ENCODE data around the gene CELA2A.

Gene CELA2A

DNA sequence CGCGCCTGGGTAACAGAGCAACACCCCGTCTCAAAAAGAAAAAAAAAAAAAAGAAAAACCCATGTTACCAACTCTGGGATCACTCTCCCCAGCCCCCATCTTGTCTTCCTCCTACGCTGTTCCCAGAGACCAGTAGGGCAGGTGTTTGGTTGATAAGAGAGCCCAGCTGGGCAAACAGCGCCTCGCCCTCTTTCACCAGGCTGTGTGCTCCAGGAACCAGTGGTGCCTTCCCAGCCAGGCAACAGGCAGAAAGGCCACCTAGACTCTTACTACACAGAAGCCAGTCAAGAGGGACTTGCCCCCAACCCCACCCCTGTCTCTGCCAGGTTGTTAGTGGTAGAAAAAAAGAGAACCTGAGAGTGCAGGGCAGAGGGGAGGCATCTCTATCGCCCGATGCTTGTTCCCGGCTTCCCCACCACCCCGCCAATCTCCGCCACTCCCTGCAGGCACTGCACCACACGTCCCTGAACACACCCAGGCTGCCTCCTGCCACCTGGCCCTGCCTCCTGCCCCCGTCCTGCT is 32.3 kb upstream of the CELA2A start:
- ATAC-seq, result no peak

GRCh38 chr1:15424981-15425380 is 31.6 kb upstream of the CELA2A start:
- no peak for ATAC-seq
- TF ChIP-seq TOX (CRISPR knock-in tag; IDR thresholded peaks at IDR 0.05; ENCODE audit: borderline replicate concordance) (no peak), ZC3H10 (CRISPR knock-in tag; IDR thresholded peaks at IDR 0.05) (no peak), BACH2 (CRISPR knock-in tag; IDR thresholded peaks at IDR 0.05; ENCODE audit: borderline replicate concordance) (no peak), CSRNP3 (CRISPR knock-in tag; IDR thresholded peaks at IDR 0.05) (no peak)
- TF ChIP-seq, protein P1, sequence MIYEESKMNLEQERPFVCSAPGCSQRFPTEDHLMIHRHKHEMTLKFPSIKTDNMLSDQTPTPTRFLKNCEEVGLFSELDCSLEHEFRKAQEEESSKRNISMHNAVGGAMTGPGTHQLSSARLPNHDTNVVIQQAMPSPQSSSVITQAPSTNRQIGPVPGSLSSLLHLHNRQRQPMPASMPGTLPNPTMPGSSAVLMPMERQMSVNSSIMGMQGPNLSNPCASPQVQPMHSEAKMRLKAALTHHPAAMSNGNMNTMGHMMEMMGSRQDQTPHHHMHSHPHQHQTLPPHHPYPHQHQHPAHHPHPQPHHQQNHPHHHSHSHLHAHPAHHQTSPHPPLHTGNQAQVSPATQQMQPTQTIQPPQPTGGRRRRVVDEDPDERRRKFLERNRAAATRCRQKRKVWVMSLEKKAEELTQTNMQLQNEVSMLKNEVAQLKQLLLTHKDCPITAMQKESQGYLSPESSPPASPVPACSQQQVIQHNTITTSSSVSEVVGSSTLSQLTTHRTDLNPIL (CRISPR knock-in tag; IDR thresholded peaks at IDR 0.05; ENCODE audit: low read depth), result no peak

More for the DNA sequence above, 32.3 kb upstream of the CELA2A start:
- no peak for TF ChIP-seq ZNF565 (CRISPR knock-in tag; conservative IDR thresholded peaks at IDR 0.05; ENCODE audit: low read depth)
- no peak for TF ChIP-seq ZNF8 (CRISPR knock-in tag; IDR thresholded peaks at IDR 0.05)
- no peak for TF ChIP-seq ISL1 (CRISPR knock-in tag; IDR thresholded peaks at IDR 0.05)
- TF ChIP-seq CSDC2 (CRISPR knock-in tag; IDR thresholded peaks at IDR 0.05), result no peak
- TF ChIP-seq PPARA (CRISPR knock-in tag; IDR thresholded peaks at IDR 0.05; ENCODE audit: borderline replicate concordance), result no peak
- no peak for TF ChIP-seq PATZ1 (CRISPR knock-in tag; IDR thresholded peaks at IDR 0.05; ENCODE audit: borderline replicate concordance)
- TF ChIP-seq ESRRG (CRISPR knock-in tag; IDR thresholded peaks at IDR 0.05), result no peak
- TF ChIP-seq SNAI2 (CRISPR knock-in tag; IDR thresholded peaks at IDR 0.05), result no peak
- no peak for TF ChIP-seq ZNF70 (CRISPR knock-in tag; IDR thresholded peaks at IDR 0.05)
- no peak for TF ChIP-seq ZFP3 (CRISPR knock-in tag; IDR thresholded peaks at IDR 0.05)
- no peak for TF ChIP-seq RARB (CRISPR knock-in tag; IDR thresholded peaks at IDR 0.05)

- no peak for TF ChIP-seq ARNTL (CRISPR knock-in tag; IDR thresholded peaks at IDR 0.05; ENCODE audit: borderline replicate concordance, low read depth)
- TF ChIP-seq TSHZ2 (CRISPR knock-in tag; IDR thresholded peaks at IDR 0.05), result no peak
- no peak for TF ChIP-seq PATZ1 (CRISPR knock-in tag; IDR thresholded peaks at IDR 0.05; ENCODE audit: borderline replicate concordance)
- no peak for TF ChIP-seq ZFP3 (CRISPR knock-in tag; IDR thresholded peaks at IDR 0.05)
- no peak for TF ChIP-seq CSRNP3 (CRISPR knock-in tag; IDR thresholded peaks at IDR 0.05)
- TF ChIP-seq ISL1 (CRISPR knock-in tag; IDR thresholded peaks at IDR 0.05), result no peak
- no peak for TF ChIP-seq RARB (CRISPR knock-in tag; IDR thresholded peaks at IDR 0.05)
- no peak for TF ChIP-seq ZFP30 (CRISPR knock-in tag; IDR thresholded peaks at IDR 0.05)
- no peak for TF ChIP-seq GLIS3 (CRISPR knock-in tag; IDR thresholded peaks at IDR 0.05)
- no peak for TF ChIP-seq ZNF565 (CRISPR knock-in tag; conservative IDR thresholded peaks at IDR 0.05; ENCODE audit: low read depth)
- TF ChIP-seq ZC3H10 (CRISPR knock-in tag; IDR thresholded peaks at IDR 0.05), result no peak
- no peak for TF ChIP-seq PPARA (CRISPR knock-in tag; IDR thresholded peaks at IDR 0.05; ENCODE audit: borderline replicate concordance)
- no peak for TF ChIP-seq TCF4 (CRISPR knock-in tag; IDR thresholded peaks at IDR 0.05; ENCODE audit: borderline replicate concordance)
- TF ChIP-seq ZNF70 (CRISPR knock-in tag; IDR thresholded peaks at IDR 0.05), result no peak
- TF ChIP-seq OSR1 (CRISPR knock-in tag; IDR thresholded peaks at IDR 0.05), result no peak
- no peak for TF ChIP-seq CSDC2 (CRISPR knock-in tag; IDR thresholded peaks at IDR 0.05)
- TF ChIP-seq POU6F1 (CRISPR knock-in tag; IDR thresholded peaks at IDR 0.05; ENCODE audit: borderline replicate concordance, low read depth), result no peak
- ATAC-seq, result no peak
Measured at GRCh38 chr1:15425521-15425920, 31.0 kb upstream of the CELA2A start.
